ENCODE data around the gene TOLLIP. TPM values are rescaled to one million over a fixed set of nuclear protein-coding genes. Genes with fewer than 3 reads are reported as not detected.

TOLLIP gene
- total RNA-seq, 4 donors from 2014 or later, result 53.0 to 106 (median 63.6) TPM

DNA sequence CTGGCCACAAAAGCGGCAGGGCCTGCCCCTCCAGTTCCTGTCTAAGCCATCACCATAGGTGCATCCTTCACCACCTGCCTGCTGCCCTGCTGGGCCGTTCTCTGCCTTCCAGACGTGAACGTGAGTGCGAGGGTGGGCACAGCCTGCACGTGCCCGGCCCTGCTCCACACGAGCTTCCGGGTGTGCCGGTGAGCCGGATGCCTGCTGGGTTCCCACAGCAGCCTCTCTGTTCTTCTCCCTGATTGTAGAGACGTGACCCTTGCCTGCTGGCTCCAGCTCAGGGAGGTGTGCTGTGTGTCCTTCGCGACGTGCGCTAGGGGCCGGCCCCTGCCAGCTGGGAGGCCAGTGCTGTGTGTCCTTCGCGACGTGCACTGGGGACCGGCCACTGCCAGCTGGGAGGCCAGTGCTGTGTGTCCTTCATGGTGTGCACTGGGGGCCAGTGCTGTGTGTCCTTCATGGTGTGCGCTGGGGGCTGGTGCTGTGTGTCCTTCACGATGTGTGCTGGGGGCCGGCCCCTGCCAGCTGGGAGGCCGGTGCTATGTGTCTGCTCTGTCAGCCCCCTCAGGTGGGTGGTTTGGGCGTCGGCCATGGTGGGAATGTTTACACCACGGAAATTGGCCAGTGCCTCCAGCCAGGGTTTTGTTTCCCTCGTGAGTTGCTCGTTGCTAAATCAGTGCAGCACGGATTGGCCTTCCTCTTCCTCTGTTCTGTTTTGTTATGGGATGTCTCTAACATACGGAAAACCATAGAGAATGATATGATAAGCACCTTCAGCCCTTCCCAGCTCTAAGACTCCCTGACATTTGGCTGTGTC lies 44.9 kb upstream of the TOLLIP start:
- Histone ChIP-seq H3K9me3 (no peaks in the 10 kb centered on the region), H3K4me3 (no peak overlapping the region), H3K4me1 (no peaks in the 10 kb centered on the region), H3K36me3 (no peaks in the 10 kb centered on the region), H3K27me3 (peaks cover 0 to 51% (median 0%) of the 10 kb centered on the region in 4 donors), H3K27ac (no peak overlapping the region)
- WGBS, 2 donors, result 66 to 69% methylated on average over 11 to 18 of the region's 32 CpGs
- intact Hi-C loops (cut with DNase I), result no loop called here
- no peak for DNase-seq
- TF ChIP-seq POLR2A (IDR thresholded peaks at IDR 0.05), result no peak
- TF ChIP-seq, protein P1, sequence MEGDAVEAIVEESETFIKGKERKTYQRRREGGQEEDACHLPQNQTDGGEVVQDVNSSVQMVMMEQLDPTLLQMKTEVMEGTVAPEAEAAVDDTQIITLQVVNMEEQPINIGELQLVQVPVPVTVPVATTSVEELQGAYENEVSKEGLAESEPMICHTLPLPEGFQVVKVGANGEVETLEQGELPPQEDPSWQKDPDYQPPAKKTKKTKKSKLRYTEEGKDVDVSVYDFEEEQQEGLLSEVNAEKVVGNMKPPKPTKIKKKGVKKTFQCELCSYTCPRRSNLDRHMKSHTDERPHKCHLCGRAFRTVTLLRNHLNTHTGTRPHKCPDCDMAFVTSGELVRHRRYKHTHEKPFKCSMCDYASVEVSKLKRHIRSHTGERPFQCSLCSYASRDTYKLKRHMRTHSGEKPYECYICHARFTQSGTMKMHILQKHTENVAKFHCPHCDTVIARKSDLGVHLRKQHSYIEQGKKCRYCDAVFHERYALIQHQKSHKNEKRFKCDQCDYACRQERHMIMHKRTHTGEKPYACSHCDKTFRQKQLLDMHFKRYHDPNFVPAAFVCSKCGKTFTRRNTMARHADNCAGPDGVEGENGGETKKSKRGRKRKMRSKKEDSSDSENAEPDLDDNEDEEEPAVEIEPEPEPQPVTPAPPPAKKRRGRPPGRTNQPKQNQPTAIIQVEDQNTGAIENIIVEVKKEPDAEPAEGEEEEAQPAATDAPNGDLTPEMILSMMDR (IDR thresholded peaks at IDR 0.05), result no peak

DNA sequence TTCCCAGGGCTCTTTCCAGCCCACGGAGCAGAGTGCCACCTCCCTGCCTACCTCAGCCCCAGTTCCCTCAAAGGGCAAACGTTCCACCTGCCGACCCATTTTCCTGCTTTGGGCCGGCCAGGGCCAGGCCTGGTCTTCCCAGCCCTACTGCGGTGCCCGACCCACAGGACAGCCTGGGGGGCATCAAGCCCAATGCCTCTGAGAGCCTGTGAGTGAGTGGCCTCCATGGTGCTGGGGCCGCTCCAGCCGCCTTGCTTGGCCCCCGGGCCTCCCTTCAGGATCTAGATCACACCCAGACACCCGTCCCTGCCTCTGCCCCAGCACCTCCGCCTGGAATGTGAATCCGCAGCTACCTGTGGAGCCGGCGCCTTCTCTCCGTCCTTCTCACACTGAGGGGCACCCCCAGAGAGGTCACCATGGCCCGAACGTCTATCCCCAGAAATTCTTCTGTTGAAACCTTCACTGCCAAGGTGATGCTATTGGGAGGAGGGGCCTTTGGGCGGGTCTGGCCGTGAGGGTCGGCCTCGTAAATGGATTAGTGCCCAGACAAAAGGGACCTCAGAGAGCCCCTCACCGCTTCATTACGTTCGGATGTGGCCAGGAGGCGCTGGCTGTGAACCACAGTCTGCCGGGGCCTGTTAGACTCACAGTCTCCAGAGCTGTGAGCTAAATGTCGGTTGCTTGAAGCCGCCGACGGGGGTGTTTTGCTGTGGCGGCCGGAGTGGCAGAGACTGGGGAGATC lies 44.1 kb upstream of the TOLLIP start:
- H3K4me3 ChIP-seq, result no peak overlapping the region
- 74% methylated on average over 12 to 15 of the region's 32 CpGs for WGBS, 2 donors
- intact Hi-C loops (cut with DNase I), result no loop called here
- peaks cover 0 to 53% (median 0%) of the 10 kb centered on the region in 4 donors for H3K27me3 ChIP-seq
- no peaks in the 10 kb centered on the region for H3K36me3 ChIP-seq
- DNase-seq, result no peak
- H3K4me1 ChIP-seq, result no peaks in the 10 kb centered on the region
- H3K9me3 ChIP-seq, result no peaks in the 10 kb centered on the region
- TF ChIP-seq, protein P1 (IDR thresholded peaks at IDR 0.05), result no peak
- TF ChIP-seq POLR2A (IDR thresholded peaks at IDR 0.05), result no peak
- H3K27ac ChIP-seq, result no peak overlapping the region

DNA sequence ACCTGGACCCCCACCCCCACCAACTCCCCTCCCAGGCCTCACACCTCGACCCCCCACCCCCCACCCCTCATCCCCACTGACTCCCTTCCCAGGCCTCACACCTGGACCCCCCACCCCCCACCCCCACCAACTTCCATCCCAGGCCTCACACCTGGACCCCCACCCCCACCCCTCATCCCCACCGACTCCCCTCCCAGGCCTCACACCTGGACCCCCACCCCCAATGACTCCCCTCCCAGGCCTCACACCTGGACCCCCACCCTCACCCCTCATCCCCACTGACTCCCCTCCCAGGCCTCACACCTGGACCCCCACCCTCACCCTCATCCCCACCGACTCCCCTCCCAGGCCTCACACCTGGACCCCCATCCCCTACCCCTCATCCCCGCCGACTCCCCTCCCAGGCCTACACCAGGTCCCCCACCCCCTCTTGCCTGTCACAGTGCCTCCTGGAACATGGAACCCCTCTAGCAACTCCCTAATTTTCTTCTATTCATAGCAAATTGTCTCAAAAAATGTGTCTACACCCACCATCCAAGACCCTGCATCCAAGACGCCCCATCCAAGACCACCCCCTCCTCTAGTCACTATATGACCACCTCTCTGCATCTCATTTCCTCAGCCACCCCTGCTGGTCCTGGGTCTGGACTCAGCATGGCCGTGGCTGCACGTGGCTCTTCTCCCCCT lies 43.4 kb upstream of the TOLLIP start:
- H3K27me3 ChIP-seq, result peaks cover 0 to 47% (median 0%) of the 10 kb centered on the region in 4 donors
- H3K4me3 ChIP-seq, result no peak overlapping the region
- no peaks in the 10 kb centered on the region for H3K36me3 ChIP-seq
- no peak for TF ChIP-seq POLR2A (IDR thresholded peaks at IDR 0.05)
- TF ChIP-seq, protein P1 (IDR thresholded peaks at IDR 0.05), result no peak
- H3K4me1 ChIP-seq, result no peaks in the 10 kb centered on the region
- DNase-seq, result no peak
- intact Hi-C loops (cut with DNase I), result no loop called here
- no peaks in the 10 kb centered on the region for H3K9me3 ChIP-seq
- no peak overlapping the region for H3K27ac ChIP-seq
- 50 to 54% methylated on average over 3 of the region's 8 CpGs for WGBS, 2 donors

DNA sequence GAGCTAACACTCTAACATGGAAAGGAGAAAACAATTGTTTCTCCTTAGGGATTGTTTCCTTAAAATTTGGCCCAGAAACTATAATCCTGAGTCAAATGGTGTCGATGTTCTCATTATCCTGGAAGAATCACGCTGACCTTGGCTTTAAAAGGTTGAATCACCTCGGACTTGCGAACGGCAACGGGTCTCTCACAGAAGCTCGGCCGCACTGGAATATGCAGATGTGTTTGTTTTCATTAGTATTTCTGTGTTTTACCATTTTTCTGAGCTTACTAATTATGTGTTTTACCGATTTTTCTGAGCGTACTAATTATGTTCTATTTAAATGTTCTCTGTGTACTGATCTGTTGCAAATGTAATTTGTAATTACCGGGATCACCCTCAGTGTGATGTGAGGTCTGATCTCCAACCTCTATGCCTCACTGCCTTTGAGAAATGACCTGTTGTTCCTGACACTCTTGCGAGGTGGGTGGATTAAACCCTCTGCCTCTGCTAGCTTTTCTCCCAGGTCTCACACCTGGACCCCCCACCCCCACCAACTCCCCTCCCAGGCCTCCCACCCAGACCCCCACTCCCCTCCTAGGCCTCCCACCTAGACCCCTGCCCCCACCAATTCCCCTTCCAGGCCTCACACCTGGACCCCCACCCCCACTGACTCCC lies 42.0 kb upstream of the TOLLIP start:
- no peak for DNase-seq
- H3K9me3 ChIP-seq, result no peaks in the 10 kb centered on the region
- 55 to 58% methylated on average over 12 of the region's 12 CpGs for WGBS, 2 donors
- intact Hi-C loops (cut with DNase I), result no loop called here
- no peaks in the 10 kb centered on the region for H3K4me1 ChIP-seq
- H3K4me3 ChIP-seq, result no peak overlapping the region
- TF ChIP-seq, protein P1 (IDR thresholded peaks at IDR 0.05), result no peak
- no peak for TF ChIP-seq POLR2A (IDR thresholded peaks at IDR 0.05)
- H3K36me3 ChIP-seq, result no peaks in the 10 kb centered on the region
- no peak overlapping the region for H3K27ac ChIP-seq
- peaks cover 0 to 44% (median 0%) of the 10 kb centered on the region in 4 donors for H3K27me3 ChIP-seq

All from esophagus squamous epithelium (tissue), 5 donors.